H1 (cell line): ENCODE results near the gene CFAP100.

Experiments used
- CBX8 ChIP-seq: fragments of 300-800, 300-1000 bp; sonication (generic); IDR thresholded peaks from 2 replicates; pipeline ENCODE4 v1.7.1; 2016; ENCODE audit warnings: low read depth, low read length, borderline replicate concordance
- EZH2 ChIP-seq: fragments of 200-600 bp; sonication (generic); IDR thresholded peaks from 2 replicates; pipeline ENCODE4 v1.7.1; 2012; ENCODE audit warnings: low read depth, mild to moderate bottlenecking, moderate library complexity, low read length, inconsistent platforms; ENCODE audit not compliant: severe bottlenecking
- POLR2A ChIP-seq, 2 experiments: IDR thresholded peaks; 1 replicate in 1 of 2; 2 replicates in 1 of 2; pipeline ENCODE4 v1.6.1; 2011; ENCODE audit warnings: low read depth in 2 of 2, low read length in 2 of 2, mild to moderate bottlenecking in 2 of 2; ENCODE audit errors: control extremely low read depth in 1 of 2
- SP4 ChIP-seq: IDR thresholded peaks from 2 replicates; pipeline ENCODE4 v1.6.1; 2012; ENCODE audit warnings: low read length, inconsistent platforms
- SRF ChIP-seq: IDR thresholded peaks from 2 replicates; pipeline ENCODE4 v1.6.1; 2011; ENCODE audit warnings: mild to moderate bottlenecking, low read depth, low read length, moderate library complexity
- TF ChIP-seq, protein P1 (sequence below), 3 experiments: IDR thresholded peaks; 1 replicate in 2 of 3; 2 replicates in 1 of 3; pipeline versions ENCODE4 v1.5.1 to v1.6.1; 2011; ENCODE audit warnings: low read length in 3 of 3, mild to moderate bottlenecking in 3 of 3, inconsistent platforms in 2 of 3, low read depth in 1 of 3, moderate library complexity in 1 of 3; ENCODE audit not compliant: insufficient read depth in 1 of 3; ENCODE audit errors: control extremely low read depth in 1 of 3
- TF ChIP-seq, protein P2 (sequence below): IDR thresholded peaks from 2 replicates; pipeline ENCODE4 v1.6.1; 2012; ENCODE audit warnings: low read length, inconsistent platforms

DNA sequence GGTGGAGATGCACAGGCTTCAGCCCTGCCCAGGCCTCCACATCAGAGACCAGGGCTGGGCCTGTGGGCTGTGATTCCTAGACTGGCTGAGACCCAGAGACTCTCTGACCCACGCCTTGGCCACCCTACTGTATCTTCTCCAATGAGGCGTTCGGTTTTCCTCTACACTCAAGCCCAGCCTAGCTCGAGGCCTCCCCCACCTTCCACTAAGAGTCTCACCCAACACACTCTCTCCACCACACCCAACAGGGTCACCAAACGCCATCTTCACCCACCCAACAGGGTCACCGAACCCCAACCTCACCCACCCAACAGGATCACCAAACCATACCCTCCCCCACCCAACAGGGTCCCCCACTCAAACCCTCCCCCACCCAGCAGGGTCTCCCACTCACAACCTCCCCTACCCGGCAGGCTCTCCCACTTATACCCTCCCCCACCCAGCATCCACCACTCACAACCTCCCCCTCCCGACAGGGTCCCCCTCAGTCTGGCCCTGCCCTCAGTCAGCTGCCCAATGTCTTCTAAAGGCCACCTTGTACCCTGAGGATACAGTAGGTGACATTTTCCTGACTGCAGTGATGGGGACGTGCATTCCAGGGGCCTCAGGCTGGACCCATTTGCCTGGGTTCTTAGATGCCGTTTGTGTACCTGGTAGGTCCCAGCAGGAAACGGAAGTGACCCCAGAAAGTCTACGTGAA lies 20.4 kb downstream of the CFAP100 start:
- TF ChIP-seq EZH2, result no peak
- TF ChIP-seq CBX8, result no peak
- no peak for TF ChIP-seq SRF
- TF ChIP-seq, protein P1, sequence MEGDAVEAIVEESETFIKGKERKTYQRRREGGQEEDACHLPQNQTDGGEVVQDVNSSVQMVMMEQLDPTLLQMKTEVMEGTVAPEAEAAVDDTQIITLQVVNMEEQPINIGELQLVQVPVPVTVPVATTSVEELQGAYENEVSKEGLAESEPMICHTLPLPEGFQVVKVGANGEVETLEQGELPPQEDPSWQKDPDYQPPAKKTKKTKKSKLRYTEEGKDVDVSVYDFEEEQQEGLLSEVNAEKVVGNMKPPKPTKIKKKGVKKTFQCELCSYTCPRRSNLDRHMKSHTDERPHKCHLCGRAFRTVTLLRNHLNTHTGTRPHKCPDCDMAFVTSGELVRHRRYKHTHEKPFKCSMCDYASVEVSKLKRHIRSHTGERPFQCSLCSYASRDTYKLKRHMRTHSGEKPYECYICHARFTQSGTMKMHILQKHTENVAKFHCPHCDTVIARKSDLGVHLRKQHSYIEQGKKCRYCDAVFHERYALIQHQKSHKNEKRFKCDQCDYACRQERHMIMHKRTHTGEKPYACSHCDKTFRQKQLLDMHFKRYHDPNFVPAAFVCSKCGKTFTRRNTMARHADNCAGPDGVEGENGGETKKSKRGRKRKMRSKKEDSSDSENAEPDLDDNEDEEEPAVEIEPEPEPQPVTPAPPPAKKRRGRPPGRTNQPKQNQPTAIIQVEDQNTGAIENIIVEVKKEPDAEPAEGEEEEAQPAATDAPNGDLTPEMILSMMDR (IDR thresholded peaks at IDR 0.05; ENCODE audit: control extremely low read depth in 1 of 3, insufficient read depth in 1 of 3, low read depth in 1 of 3, low read length in 3 of 3), result no peak
- no peak for TF ChIP-seq SP4
- TF ChIP-seq POLR2A (IDR thresholded peaks at IDR 0.05; ENCODE audit: control extremely low read depth in 1 of 2, low read depth in 2 of 2, low read length in 2 of 2), result no peak
- TF ChIP-seq, protein P2, sequence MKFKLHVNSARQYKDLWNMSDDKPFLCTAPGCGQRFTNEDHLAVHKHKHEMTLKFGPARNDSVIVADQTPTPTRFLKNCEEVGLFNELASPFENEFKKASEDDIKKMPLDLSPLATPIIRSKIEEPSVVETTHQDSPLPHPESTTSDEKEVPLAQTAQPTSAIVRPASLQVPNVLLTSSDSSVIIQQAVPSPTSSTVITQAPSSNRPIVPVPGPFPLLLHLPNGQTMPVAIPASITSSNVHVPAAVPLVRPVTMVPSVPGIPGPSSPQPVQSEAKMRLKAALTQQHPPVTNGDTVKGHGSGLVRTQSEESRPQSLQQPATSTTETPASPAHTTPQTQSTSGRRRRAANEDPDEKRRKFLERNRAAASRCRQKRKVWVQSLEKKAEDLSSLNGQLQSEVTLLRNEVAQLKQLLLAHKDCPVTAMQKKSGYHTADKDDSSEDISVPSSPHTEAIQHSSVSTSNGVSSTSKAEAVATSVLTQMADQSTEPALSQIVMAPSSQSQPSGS, result no peak
